ENCODE results near the gene IRAK3.
A peak's percentile ranks its signal among the peaks of the same experiment; 100 is the strongest.

The IRAK3 gene

DNA sequence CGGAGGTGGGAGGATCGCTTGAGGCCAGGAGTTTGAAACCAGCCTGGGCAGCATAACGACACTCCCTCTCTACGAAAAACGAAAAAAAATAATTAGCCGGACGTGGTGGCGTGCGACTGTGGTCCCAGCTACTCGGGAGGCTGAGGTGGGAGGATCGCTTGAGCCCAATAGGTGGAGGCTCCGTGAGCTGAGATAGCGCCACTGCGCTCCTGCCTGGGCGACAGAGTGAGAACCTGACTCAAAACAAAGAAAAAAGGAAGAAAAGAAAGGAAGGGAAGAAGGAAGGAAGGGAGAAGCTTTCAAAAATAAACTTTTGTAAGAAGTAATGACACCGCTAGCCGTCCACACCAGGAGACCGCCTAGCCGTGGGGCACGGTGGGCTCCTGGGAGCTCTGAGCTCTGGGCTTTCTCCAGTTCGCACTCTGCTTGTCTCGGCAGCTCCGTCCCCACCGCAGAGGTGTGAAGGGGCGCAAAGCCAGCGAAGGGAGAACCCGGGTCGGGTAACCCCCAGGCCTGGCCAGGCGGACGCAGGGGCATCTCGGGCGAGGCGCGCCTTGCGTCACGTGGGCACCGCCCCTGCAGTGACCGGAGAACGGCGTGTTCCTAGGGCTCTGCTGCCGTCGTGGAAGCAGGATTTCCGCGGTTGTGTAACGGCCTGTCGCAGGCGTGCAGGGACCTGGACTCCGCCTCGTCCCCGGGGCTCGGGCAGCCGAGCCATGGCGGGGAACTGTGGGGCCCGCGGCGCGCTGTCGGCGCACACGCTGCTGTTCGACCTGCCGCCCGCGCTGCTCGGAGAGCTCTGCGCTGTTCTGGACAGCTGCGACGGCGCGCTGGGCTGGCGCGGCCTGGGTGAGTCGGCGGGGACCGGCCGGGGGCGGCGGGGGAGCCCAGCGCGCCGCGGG is at the start of gene IRAK3:
Gene IRAK3, plus strand, starts transcription at position 631 of the 902 bp plus-strand sequence. Its CDS starts 86 bp downstream, at position 717.
- DNase-seq (ENCODE audit: low read depth): peak; percentile 7

GRCh38 chr12:66139328-66139727 is 49.7 kb upstream of the IRAK3 start:
- DNase-seq (ENCODE audit: low read depth): no peak

DNA sequence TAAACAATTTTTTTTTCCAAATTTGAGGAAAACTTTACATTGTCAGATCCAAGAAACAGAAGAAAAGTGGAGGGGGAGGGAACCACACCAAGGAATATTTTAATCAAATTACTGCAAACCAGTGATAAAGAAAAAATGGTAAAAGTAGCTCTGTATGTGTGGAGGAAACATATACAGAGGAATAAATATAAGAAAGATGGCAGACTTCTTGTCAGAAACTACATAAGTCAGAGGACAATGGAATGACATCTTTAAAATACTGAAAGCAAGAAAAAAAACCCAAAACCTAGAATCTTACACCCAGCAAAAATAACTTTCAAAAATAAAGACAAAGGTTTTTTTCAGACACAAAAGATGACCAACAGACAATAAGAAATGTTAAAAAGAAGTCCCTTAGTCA is 48.3 kb upstream of the IRAK3 start:
- no peak for DNase-seq (ENCODE audit: low read depth)

- no peak for DNase-seq (ENCODE audit: low read depth)
Measured at GRCh38 chr12:66141299-66141698, 47.7 kb upstream of the IRAK3 start.

- DNase-seq (ENCODE audit: low read depth): no peak
Measured at GRCh38 chr12:66142826-66143225, 46.2 kb upstream of the IRAK3 start.

GRCh38 chr12:66143868-66144267 is 45.1 kb upstream of the IRAK3 start:
- no peak for DNase-seq (ENCODE audit: low read depth)

DNA sequence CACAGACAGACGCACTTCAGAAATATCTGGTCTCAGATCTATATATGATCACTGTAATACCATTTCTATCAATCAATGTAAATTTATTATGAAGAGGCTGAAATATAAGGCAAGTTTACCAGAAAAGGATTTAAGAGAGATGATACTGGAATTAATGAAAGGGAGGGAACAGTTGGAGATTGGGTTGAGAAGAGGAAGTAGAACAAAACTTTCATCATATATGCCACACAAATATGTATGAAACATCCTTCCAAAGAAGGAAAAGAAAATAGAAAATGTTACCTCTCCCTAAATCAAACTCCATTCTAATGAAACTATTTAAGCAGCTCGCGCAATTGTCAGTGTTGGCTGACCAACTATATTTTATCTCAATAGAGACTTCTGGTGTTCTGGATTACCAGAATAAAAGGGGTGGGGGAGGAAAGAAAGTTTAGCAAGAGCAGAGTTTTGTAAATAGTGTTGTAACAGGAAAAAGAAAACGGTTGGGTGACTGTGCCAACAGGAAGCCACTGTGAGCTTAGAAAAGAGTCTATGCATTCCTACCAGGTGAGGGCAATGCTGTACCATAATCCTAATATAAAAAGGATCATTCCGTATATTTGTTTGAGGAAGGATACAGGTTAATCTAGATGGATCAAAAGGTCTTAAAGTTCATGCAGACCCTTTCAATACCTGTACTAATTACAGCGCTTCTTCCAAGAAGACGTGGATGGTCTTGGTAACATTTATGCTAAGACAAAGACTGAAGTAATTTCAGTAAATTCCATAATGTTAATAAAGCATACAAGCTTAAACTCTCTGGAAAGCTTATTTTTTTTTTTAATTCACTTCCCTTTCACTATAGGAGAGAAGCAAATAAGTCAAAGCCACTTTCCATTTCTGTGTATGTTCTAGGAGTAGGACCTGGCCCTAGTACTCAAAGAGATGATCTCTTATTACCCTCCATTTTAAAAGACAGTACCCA is 43.9 kb upstream of the IRAK3 start:
- no peak for DNase-seq (ENCODE audit: low read depth)

DNA sequence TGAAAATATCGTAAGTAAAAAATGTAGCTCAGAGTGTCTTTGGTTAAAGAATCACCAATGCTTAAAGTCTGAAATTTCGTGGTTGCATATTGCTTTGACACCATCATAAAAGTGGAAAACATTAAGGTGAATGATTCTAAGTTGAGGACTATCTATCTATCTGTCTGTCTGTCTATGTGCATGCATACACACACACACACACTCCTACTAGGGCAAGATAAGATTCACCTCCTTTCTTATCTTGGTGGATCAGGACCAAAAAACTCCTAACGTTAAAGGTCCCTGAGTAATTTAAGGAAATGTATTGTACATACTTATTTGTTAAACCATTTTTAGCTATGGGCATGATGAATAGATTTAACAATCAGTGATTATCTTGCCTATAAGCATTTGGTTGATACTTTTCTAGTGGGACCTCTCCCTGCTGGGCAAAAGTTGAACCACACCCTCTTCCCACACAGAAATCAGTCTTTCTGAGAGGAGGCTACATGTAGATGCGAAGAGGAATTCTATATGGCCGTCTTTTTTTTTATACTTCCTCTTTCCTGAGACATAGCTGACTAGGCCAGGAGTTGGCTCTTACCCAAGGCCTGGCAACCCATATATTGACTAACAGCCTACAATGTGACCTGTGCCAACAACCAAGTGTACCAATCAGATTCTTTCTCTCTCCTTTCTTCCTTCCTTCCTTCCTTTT is 39.2 kb upstream of the IRAK3 start:
- no peak for DNase-seq (ENCODE audit: low read depth)

DNA sequence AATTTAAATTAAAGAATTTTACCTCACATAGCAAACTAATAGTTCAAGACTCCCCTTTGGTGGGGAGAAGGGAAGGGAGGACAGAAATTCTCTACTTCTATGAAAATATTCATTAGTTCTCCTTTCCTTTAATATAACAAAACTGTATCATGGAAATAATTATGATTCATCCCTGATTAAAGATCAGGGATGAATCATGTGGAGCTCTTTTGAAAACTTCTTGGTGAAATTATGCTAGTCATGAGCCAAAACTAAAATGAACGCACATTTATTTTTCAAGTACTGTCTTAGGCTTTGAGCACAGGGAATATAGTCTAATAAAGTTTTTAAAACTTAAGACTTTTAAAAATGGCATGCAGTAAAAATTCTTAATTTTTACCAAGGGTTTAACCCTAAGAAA is 36.3 kb upstream of the IRAK3 start:
- DNase-seq (ENCODE audit: low read depth): no peak

DNA sequence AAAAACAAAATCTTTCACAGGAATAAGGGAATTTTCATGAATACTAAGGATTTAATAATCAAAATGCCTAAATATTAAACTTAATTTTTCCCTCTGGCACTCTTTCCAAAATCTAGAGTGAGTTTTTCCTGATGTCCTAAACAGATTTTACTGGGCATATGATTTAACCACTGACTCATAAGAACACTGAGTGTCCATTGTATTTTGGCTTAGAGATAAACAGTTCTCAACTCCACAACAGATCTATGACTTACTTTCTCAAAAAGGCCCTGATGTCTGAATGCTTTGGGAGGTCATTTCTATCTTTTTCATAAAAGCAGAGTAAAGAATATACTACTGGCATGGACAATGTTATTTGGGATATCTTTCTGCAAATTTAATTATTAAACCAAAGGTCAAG is 34.2 kb upstream of the IRAK3 start:
- no peak for DNase-seq (ENCODE audit: low read depth)

- no peak for DNase-seq (ENCODE audit: low read depth)
Measured at GRCh38 chr12:66156654-66157053, 32.4 kb upstream of the IRAK3 start.

GRCh38 chr12:66159123-66159522 is 29.9 kb upstream of the IRAK3 start:
- no peak for DNase-seq (ENCODE audit: low read depth)

- DNase-seq (ENCODE audit: low read depth): no peak
Measured at GRCh38 chr12:66160704-66161103, 28.3 kb upstream of the IRAK3 start.

- DNase-seq (ENCODE audit: low read depth): no peak
Measured at GRCh38 chr12:66162701-66163100, 26.3 kb upstream of the IRAK3 start.

DNA sequence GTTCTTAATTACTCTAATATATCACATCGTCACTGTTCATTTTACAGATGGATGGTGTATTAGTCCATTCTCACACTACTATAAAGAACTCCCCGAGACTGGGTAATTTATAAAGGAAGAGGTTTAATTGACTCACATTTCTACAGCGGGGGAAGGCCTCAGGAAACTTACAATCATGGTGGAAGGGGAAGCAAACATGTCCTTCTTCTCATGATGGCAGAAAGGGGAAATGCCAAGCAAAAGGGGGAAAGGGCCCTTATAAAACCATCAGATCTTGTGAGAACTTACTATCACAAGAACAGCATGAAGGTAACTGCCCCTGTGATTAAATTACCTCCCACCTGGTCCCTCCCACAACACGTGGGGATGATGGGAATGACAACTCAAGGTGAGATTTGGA is 25.7 kb upstream of the IRAK3 start:
- no peak for DNase-seq (ENCODE audit: low read depth)

DNA sequence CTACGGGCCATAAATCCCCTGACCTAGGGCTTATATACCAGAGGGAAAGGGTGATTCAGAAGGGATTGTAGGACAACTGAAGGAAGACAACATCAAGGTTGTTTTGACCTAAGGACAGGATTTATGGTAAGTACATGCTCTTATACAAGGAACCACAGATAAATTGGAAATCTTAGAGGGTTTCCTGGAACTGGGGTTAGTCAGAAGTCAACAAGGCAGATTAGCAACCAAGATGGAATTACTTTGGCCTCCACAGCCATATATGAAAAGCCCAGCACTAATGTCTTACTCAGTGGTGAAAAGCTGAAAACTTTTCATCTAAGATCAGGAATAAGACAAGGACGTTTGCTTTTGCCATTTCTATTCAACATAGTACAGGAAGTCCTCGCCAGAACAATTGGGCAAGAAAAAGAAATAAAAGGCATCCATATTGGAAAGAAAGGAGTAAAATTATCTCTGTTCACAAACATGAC is 24.6 kb upstream of the IRAK3 start:
- DNase-seq (ENCODE audit: low read depth): no peak

DNA sequence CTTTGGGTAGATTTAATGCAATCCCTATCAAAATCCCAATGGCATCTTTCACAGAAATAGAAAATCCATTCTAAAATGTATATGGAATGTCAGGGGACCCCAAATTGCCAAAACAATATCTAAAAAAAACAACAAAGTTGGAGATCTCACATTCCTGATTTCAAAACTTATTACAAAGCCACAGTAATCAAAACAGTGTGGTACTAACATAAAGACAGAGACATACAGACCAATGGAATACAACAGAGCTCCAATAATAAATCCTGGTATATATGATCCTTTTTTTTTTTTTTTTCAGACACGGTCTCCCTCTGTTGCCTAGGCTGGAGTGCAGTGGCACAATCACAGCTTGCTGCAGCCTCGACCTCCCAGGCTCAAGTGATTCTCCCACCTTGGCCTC is 23.9 kb upstream of the IRAK3 start:
- DNase-seq (ENCODE audit: low read depth): no peak

- no peak for DNase-seq (ENCODE audit: low read depth)
Measured at GRCh38 chr12:66166561-66166960, 22.5 kb upstream of the IRAK3 start.

DNA sequence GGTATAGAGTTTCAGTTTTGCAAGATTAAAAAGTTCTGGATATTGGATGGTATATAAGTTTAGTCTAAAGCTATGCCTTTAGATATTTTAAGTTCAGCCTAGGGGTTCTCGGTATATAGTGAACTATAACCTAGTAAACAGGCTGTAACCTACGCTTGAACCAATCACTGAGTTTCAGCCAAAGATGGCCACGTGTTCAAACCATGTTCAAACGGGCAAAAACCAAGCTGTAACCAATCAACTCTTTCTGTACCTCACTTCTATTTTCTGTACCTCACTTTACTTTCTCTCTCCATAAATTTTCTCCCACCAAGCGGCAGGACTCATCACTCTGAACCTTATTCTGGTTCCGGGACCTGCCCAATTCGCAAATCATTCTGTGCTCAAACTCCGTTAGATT is 20.6 kb upstream of the IRAK3 start:
- DNase-seq (ENCODE audit: low read depth): no peak

DNA sequence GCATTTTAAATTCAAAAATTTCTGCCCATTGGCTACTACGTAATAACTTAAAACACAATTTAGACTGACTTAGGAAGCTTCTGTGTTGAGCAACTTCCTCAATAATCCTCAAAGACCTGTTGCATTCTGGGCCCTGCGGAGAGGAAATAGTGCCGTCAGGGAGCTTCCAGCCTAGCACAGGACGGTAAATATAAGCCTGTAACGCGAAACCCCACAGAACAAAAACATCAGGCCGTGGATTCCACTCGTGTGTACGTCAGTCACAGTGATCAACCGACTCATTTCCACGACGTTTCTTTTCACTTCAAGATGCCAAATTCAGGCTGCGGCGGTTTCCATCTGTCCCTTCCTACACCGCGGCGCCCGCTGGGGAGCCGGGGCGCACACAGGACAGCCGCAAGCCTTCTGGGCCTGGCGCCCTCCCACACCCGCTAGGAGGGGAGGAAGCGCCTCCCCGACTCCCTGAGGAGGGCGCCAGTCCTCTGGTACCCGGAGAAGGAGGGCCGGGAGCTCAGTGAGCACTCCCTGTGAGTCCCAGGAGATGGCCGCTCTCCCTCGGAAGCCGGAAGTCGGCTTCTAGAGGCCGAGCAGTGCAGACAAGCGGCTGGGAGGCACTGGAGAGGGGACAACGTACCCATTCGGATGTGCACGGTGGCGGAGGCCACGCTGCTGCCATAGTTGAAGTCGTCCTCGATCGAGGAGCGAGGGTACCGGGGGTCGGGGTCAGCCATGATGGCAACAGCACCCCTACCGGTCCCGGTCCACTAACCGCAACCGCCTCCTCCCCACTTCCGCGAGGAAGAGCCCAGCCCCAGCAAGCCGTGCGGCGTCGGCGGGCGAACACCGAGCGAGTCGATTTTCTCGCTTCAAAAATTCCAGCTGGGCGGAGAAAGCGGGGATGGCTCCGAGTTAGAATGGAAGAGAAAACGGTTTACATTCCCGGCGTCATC is 19.5 kb upstream of the IRAK3 start, which contains the start of gene TMBIM4:
Gene TMBIM4, minus strand, starts transcription at position 776 of the 950 bp plus-strand sequence. Its CDS starts 45 bp downstream, at position 731.
- peak; percentile 75 for DNase-seq (ENCODE audit: low read depth)

GRCh38 chr12:66170606-66171005 is 18.4 kb upstream of the IRAK3 start:
- DNase-seq (ENCODE audit: low read depth): no peak

Measured in stimulated activated CD8-positive, alpha-beta memory T cell treated with anti-CD3 and anti-CD28 coated beads, Interleukin-4, amount 100 ng/mL, for 24 hours (primary cell).